AG08395 (cell line): ENCODE measurements around the gene XG.
"Not testable (repeated sequence)": the region's sequence is repeated elsewhere in the genome, so short reads cannot be mapped to it uniquely, and the experiment has no call there.

Experiments used
- DNase-seq: peaks from one replicate; pipeline ENCODE4 v3.0.0; 2012; ENCODE audit warnings: mixed read lengths, low spot score

XG gene

DNA sequence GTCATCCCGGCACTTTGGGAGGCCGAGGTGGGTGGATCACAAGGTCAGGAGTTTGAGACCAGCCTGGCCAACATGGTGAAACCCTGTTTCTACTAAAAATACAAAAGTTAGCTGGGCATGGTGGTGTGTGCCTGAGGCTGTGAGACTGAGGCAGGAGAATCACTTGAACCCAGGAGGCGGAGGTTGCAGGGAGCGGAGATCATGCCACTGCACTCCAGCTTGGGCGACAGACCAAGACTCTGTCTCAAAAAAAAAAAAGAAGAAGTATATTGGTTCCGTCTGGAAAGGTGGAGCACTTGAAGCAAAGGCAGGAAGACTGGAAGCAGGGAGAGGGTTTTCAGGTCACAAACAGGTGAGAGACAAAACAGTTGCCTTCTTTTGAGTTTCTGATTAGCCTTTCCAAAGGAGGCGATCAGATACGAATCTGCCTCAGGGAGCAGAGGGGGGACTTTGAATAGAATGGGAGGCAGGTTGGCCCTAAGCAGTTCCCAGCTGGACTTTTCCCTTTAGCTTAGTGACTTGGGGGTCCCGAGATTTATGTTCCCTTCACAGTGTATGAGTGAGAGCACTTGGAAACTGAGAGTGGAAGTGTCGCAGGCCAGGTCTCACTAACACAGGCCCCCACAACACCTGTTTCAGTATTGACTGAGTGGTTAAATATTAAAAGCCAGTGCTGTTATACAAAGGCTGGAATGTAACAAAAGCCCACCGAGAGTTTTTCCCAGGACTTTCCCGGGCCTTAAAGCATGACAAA, 28.8 kb downstream of the XG start:
- not testable (repeated sequence) for DNase-seq

DNA sequence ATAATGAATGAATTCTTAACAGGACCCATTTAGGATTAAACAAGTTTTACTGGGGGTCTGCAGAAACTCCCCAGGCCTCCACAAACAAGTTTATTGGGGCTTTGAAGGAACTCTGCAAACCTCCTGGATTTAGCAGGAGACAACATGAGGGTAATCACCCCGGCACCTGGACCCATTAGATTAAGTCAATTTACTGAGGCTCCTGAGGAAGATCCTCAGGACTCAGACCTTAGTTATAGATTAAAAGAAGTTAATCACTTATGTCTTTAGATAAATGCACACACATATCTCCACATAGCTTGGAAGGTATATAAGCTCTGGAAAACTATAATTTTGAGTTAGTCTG, 29.4 kb downstream of the XG start:
- no peak for DNase-seq

DNA sequence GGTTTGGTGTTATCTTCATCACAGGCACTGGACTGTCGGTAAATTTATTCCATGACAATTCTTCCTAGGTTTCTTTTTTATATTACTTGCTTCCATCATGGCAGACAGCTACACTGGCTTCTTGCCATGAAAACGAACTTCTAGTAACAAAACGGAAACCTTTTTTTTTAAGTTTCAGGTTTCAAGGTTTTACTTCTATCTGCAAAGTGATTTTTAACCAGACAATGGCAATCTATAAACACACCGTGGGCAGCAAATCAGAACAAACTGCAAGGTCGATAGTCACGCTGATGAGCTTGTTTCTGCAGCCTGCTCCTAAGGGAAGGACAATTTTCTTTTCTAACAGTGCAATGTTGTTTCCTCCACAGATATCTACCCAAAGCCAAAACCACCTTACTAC, 29.9 kb downstream of the XG start:
- DNase-seq, result no peak

GRCh38 chrX:2782171-2782570, 30.3 kb downstream of the XG start:
- no peak for DNase-seq

DNA sequence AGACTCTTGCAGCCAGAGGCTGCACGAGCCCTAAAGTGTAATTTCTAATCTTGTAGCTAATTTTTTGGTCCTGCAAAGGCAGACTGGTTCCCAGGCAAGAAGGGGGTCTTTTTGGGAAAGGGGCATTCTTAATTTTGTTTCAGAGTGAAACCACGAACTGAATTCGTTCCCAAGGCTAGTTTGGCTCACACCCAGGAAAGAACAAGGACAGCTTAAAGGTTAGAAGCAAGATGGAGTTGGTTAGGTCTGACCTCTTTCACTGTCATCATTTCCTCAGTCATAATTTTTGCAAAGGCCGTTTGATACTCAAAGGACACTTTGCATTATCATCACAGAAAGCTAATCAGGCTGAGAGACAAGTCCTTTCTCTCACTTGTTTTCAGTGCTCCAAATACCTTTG, 30.9 kb downstream of the XG start:
- DNase-seq, result no peak

GRCh38 chrX:2784026-2784425, 32.2 kb downstream of the XG start:
- DNase-seq, result no peak

DNA sequence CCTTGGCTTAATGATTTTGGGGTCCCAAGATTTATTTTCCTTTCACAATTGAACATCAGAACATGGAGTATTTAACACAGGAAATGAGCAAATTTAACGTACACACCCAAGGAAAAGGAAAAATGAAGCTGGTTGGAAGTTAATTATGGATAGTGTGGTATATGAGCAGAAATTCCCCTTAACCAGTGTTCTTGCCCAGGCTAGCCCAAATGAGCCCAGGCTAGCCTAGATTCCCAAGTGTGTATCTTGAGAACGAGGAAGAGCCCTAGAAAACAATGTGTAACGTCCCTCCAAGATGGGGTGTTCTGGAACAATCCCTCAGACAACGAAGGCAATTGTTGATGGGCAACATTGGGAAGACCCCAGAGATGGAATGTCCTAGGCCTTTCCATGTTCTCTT, 33.7 kb downstream of the XG start:
- DNase-seq, result no peak

DNA sequence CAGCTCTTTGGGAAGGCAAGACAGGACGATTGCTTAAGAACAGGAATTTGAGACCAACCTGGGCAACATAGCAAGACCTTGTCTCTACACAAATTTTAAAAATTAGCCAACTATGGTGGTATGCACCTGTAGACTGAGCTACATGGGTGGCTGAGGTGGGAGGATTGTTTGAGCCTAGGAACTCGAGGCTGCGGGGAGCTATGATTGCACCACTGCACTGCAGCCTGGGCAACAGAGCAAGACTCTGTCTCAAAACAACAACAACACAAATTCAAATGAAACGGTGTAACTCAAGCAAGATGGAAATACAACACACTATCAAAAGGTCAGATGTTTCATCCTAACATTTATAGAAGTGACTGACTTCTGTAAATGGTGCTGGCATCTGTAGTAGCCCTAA, 37.1 kb downstream of the XG start:
- no peak for DNase-seq

DNA sequence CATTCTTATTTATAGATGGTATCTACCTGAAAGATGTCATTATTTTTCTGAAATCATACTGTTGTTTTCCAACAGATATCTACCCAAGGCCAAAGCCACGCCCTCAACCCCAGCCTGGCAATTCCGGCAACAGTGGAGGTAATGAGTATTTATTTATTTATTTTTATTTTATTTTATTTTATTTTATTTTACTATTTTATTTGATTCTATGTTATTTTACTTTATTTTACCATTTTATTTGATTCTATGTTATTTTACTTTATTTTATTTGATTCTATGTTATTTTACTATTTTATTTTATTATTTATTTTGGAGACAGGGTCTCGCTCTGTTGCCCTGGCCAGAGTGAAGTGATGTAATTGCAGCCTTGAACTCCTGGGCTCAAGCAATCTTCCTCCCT, 37.7 kb downstream of the XG start:
- no peak for DNase-seq

- DNase-seq, result no peak
Measured at GRCh38 chrX:2793752-2794151, 41.9 kb downstream of the XG start.

DNA sequence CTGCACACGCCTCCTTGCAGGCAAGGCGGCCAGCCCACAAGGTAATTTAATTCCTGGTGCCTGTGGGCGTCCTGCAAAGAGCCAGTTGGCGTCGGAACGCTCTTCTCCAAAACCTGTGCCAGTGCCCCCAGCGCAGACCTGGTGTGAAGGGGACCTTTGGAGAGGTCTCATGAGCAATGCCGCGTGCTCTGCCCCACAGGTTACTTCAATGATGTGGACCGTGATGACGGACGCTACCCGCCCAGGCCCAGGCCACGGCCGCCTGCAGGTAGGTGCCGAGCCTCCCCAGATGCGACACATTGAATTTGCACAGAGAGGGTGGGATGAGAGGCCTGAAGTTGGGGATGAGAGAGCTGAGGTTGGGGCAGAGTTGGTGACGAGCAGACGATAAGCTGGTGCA, 42.5 kb downstream of the XG start:
- DNase-seq, result no peak

GRCh38 chrX:2796808-2797207, 45.0 kb downstream of the XG start:
- DNase-seq, result not testable (repeated sequence)

- DNase-seq, result no peak
Measured at GRCh38 chrX:2799369-2799768, 47.5 kb downstream of the XG start.

DNA sequence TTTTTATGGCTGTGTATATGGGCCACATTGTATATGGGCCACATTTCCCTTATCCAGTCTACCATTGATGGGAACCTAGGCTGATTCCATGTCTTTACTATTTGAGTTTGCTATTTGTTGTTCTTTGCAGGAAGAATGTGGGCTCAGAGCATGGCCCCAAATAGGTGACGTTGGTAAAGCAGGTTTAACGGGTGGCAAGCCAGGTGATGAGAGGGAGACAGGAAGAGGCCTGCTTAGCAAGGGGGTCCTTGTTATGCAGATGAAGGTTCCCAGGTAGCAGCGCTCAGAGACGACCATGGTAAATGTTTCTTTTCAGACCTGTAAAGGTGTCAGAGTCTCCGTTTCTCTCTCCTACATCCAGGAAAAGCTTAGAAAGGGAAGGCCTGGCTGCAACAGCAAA, 48.1 kb downstream of the XG start:
- not testable (repeated sequence) for DNase-seq

DNA sequence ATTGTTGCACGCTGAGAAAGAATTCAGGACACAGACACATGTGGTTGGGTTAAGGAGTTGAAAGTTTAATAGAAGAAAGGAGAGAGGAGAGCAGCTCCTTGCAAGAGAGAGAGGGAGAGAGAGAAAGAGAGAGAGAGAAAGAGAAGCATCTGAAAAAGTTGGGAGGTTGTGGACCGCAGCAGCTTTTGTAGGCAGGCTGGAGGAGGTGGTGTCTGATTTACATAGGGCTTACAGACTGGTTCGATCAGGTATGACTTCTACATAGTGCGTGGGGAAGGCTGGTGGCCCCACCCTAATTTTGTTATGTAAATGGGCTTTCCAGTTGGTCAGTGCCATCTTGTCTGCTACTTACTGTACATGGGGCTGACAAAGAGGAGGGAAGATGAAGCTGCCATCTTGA, 49.4 kb downstream of the XG start:
- DNase-seq, result no peak

GRCh38 chrX:2802376-2803090, 50.7 kb downstream of the XG start:
- DNase-seq, result not testable (repeated sequence)

DNA sequence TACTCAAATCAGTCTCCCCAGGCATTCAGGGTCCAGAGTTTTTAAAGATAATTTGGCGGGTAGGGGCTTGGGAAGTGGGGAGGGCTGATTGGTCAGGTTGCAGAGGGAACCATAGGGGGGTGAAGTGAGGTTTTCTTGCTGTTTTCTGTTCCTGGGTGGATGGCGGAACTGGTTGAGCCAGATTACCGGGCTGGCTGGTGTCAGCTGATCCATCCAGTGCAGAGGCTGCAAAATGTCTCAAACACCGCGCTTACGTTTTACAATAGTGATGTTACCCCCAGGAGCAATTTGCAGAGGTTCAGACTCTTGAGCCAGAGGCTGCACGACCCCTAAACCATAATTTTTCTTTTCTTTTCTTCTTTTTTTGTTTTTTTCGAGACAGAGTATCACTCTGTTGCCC, 51.6 kb downstream of the XG start:
- DNase-seq, result not testable (repeated sequence)

GRCh38 chrX:2804106-2804843, 52.4 kb downstream of the XG start:
- DNase-seq, result not testable (repeated sequence)

GRCh38 chrX:2804858-2805257, 53.0 kb downstream of the XG start:
- DNase-seq, result not testable (repeated sequence)

GRCh38 chrX:2811271-2811670, 59.4 kb downstream of the XG start:
- no peak for DNase-seq

- not testable (repeated sequence) for DNase-seq
Measured at GRCh38 chrX:2812161-2812907, 60.5 kb downstream of the XG start.

DNA sequence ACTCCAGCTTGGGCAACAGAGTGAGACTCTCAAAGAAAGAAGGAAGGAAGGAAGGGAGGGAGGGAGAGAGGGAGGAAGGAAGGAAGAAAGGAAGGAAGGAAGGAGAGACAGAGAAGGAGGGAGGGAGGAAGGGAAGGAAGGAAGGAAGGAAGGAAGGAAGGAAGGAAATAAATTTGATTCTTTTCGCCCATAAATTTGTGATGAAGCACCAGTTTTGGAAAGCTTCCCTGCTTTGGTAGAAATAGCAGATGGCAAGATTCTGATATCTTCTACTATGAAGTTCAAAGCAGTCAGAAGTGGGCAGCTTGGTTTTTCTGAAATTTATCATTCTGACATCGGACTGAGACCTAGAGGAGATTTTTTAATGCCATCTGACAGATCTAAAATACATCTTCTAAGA, 65.2 kb downstream of the XG start:
- DNase-seq, result no peak
